Mesothelial cell of epicardium (in vitro differentiated cells): ENCODE measurements around the gene DSTN. TPM values are rescaled to one million over a fixed set of nuclear protein-coding genes. Genes with fewer than 3 reads are reported as not detected.
A peak's percentile ranks its signal among the peaks of the same experiment; 100 is the strongest.

ENCODE experiments used
- DNase-seq, 2 experiments: peaks; one replicate each; pipeline ENCODE4 v3.0.0; 2021; ENCODE audit warnings: low spot score in 2 of 2; ENCODE audit not compliant: unreplicated experiment in 2 of 2
- H3K27ac Mint-ChIP-seq: 2 replicates; pipeline ENCODE4 v1.8.0; 2021; ENCODE audit warnings: mixed read lengths
- H3K27me3 Mint-ChIP-seq: 2 replicates; pipeline ENCODE4 v1.8.0; 2021; ENCODE audit warnings: low read depth, mixed read lengths
- H3K36me3 Mint-ChIP-seq: 2 replicates; pipeline ENCODE4 v1.8.0; 2021; ENCODE audit warnings: mixed read lengths
- H3K4me1 Mint-ChIP-seq: 2 replicates; pipeline ENCODE4 v1.8.0; 2021; ENCODE audit warnings: mixed read lengths
- H3K4me3 Mint-ChIP-seq: 2 replicates; pipeline ENCODE4 v1.8.0; 2021; ENCODE audit warnings: mild to moderate bottlenecking, moderate library complexity, mixed read lengths
- H3K9me3 Mint-ChIP-seq: 2 replicates; pipeline ENCODE4 v1.8.0; 2021; ENCODE audit warnings: mixed read lengths
- total RNA-seq: library from RNA; stranded (reverse); gene quantifications from 3 replicates; pipeline ENCODE4 v1.2.1, GENCODE V29; 2021
- TF ChIP-seq, protein P1 (sequence below): fragments of 200-600 bp; sonication (generic); IDR thresholded peaks from one replicate; pipeline ENCODE4 v1.5.0; 2021; ENCODE audit warnings: antibody characterized with exemption; ENCODE audit not compliant: unreplicated experiment

The DSTN gene
- total RNA-seq, 1 donor from 2014 or later = 192 TPM

DNA sequence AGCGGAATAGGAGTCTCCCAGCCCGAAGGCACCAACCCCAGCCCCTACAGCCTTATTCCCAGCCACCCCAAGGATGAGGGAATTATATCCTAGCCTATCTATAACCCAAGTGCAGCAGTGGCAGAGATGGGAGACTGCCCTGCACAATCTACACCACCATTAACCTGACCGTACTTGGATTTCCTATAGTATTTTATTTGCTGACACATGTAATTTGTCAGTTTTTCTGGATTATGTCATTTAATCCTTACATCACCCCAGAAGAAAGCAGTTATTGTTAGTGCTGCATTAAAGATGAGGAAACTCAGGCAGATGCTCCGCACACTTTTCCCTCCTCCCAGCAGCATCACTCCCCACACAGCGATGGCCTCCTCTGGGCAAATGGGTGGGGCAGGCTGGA, 44.7 kb upstream of the DSTN start:
- H3K27ac Mint-ChIP-seq = no peak overlapping the region
- H3K27me3 Mint-ChIP-seq = no peaks in the 10 kb centered on the region
- DNase-seq = no peak
- H3K4me1 Mint-ChIP-seq = peaks cover 3% of the 10 kb centered on the region
- H3K4me3 Mint-ChIP-seq = no peak overlapping the region
- H3K9me3 Mint-ChIP-seq = no peaks in the 10 kb centered on the region
- TF ChIP-seq, protein P1, sequence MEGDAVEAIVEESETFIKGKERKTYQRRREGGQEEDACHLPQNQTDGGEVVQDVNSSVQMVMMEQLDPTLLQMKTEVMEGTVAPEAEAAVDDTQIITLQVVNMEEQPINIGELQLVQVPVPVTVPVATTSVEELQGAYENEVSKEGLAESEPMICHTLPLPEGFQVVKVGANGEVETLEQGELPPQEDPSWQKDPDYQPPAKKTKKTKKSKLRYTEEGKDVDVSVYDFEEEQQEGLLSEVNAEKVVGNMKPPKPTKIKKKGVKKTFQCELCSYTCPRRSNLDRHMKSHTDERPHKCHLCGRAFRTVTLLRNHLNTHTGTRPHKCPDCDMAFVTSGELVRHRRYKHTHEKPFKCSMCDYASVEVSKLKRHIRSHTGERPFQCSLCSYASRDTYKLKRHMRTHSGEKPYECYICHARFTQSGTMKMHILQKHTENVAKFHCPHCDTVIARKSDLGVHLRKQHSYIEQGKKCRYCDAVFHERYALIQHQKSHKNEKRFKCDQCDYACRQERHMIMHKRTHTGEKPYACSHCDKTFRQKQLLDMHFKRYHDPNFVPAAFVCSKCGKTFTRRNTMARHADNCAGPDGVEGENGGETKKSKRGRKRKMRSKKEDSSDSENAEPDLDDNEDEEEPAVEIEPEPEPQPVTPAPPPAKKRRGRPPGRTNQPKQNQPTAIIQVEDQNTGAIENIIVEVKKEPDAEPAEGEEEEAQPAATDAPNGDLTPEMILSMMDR = no peak
- no peaks in the 10 kb centered on the region for H3K36me3 Mint-ChIP-seq

- no peak overlapping the region for H3K4me3 Mint-ChIP-seq
- H3K27ac Mint-ChIP-seq = no peak overlapping the region
- no peaks in the 10 kb centered on the region for H3K9me3 Mint-ChIP-seq
- no peak for DNase-seq
- H3K4me1 Mint-ChIP-seq = peaks cover 4% of the 10 kb centered on the region
- TF ChIP-seq, protein P1 = no peak
- no peaks in the 10 kb centered on the region for H3K27me3 Mint-ChIP-seq
- H3K36me3 Mint-ChIP-seq = no peaks in the 10 kb centered on the region
These were observed 44.2 kb upstream of the DSTN start for GRCh38 chr20:17525650-17526049.

GRCh38 chr20:17529586-17529985, 40.3 kb upstream of the DSTN start:
- no peak overlapping the region for H3K4me3 Mint-ChIP-seq

DNA sequence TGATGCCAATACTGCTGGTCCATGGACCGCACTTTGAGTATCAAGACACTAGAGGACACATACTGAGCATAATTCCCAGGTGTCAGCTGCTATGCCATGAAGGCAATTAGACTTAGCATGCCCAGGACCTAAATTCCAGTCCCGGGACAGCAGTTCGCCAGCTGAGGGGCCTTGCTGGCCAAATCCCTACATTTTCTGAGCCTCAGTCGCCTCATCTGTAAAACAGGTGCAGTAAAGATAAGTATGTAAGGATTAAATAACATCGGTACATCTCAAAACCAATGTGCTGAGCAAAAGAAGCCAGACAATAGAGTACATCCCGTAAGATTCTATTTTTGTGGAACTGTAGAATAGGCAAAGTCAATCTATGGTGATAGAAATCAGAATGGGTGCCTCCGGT, 39.7 kb upstream of the DSTN start:
- Mint-ChIP-seq H3K27me3 (no peaks in the 10 kb centered on the region), H3K4me1 (peaks cover 17% of the 10 kb centered on the region), H3K4me3 (peak overlapping the region; percentile 65), H3K27ac (peak overlapping the region; percentile 26), H3K9me3 (no peaks in the 10 kb centered on the region), H3K36me3 (no peaks in the 10 kb centered on the region)
- no peak for DNase-seq
- TF ChIP-seq, protein P1 = no peak

More at GRCh38 chr20:17529586-17529985, 40.3 kb upstream of the DSTN start:
- Mint-ChIP-seq H3K27me3 (no peaks in the 10 kb centered on the region), H3K4me1 (peaks cover 17% of the 10 kb centered on the region), H3K9me3 (no peaks in the 10 kb centered on the region), H3K27ac (no peak overlapping the region), H3K36me3 (no peaks in the 10 kb centered on the region)
- TF ChIP-seq, protein P1 = no peak
- no peak for DNase-seq

DNA sequence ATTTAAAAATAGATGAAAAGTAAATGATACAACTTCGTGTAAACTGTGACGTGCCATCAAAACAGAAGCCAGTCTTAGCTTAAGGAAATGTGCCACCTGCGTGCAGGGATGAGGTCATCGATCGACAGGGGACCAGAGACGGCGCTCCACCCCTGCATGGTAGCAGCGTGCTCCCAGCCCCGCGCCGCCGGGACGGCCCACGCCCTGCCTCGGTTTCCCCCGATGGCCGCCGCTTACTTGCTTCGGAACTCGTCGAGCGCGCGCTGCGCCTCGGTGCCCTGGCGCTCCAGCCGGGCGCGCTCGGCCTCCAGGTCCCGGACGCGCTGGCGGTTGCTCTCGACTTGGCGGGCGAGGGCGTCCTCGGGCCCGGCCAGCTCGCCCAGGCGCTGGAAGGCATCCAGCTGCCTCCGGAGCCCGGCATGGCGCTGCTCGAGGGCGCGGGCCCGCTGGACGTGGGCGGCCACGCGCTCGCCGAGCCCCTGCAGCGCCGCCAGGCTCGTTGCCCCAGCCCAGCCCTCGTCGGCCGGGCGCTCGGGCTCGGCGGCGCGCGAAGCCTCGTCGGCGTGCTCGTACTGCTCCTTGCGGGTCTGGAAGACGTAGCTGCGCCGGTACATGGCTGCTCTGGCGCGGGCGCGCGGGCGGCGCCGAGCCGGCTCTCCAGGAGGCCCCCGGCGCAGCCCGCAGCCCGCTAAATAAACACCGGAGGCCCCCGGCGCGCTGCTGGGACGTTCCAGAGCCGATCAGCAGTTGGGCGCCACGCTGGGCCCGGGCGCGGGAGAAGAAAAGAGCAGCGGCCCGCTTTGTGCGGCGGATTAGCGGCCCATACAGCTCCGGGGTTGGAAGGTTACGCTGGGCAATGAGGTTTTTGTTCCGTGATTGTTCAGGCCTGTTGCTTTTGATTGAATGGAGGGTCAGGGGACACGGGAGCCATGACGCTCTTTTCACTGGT, 38.9 kb upstream of the DSTN start, which contains the start of gene BFSP1:
BFSP1 (minus strand) TSS at position 664 of the 949 bp plus-strand sequence; CDS start at position 614, 50 bp downstream.
- peak; percentile 47 to 70 for DNase-seq
- H3K4me1 Mint-ChIP-seq = peaks cover 17% of the 10 kb centered on the region

More for the DNA sequence above, 38.9 kb upstream of the DSTN start, which contains the start of gene BFSP1:
- Mint-ChIP-seq H3K27me3 (no peaks in the 10 kb centered on the region), H3K4me3 (peak within 1 kb of the TSS; percentile 81), H3K36me3 (no peaks in the 10 kb centered on the region), H3K9me3 (no peaks in the 10 kb centered on the region), H3K27ac (peak within 1 kb of the TSS; percentile 96)
- TF ChIP-seq, protein P1 = no peak
